Measurements from ENCODE around the gene PDLIM5.
"Not testable (repeated sequence)": the region's sequence is repeated elsewhere in the genome, so short reads cannot be mapped to it uniquely, and the experiment has no call there.

Gene PDLIM5

GRCh38 chr4:94533405-94534223 is 81.9 kb downstream of the PDLIM5 start:
- no peak for DNase-seq

- no peak for DNase-seq
These were observed 82.9 kb downstream of the PDLIM5 start for GRCh38 chr4:94534401-94535312.

- DNase-seq: no peak
These were observed 84.3 kb downstream of the PDLIM5 start for GRCh38 chr4:94536049-94536448.

GRCh38 chr4:94536649-94537469 is 85.1 kb downstream of the PDLIM5 start:
- DNase-seq: no peak

- no peak for DNase-seq
These were observed 86.3 kb downstream of the PDLIM5 start for GRCh38 chr4:94537921-94538628.

- DNase-seq: no peak
These were observed 88.7 kb downstream of the PDLIM5 start for GRCh38 chr4:94540476-94540875.

- no peak for DNase-seq
These were observed 93.1 kb downstream of the PDLIM5 start for GRCh38 chr4:94544811-94545210.

- no peak for DNase-seq
These were observed 93.6 kb downstream of the PDLIM5 start for GRCh38 chr4:94545296-94545695.

GRCh38 chr4:94546949-94547348 is 95.2 kb downstream of the PDLIM5 start:
- no peak for DNase-seq

GRCh38 chr4:94548571-94548970 is 96.8 kb downstream of the PDLIM5 start:
- no peak for DNase-seq

GRCh38 chr4:94550352-94550751 is 98.6 kb downstream of the PDLIM5 start:
- DNase-seq: no peak

GRCh38 chr4:94550851-94551250 is 99.1 kb downstream of the PDLIM5 start:
- no peak for DNase-seq

- DNase-seq: no peak
These were observed 100.2 kb downstream of the PDLIM5 start for GRCh38 chr4:94551643-94552564.

- DNase-seq: not testable (repeated sequence)
These were observed 104.3 kb downstream of the PDLIM5 start for GRCh38 chr4:94556047-94556446.

GRCh38 chr4:94557632-94558031 is 105.9 kb downstream of the PDLIM5 start:
- not testable (repeated sequence) for DNase-seq

- DNase-seq: no peak
These were observed 106.7 kb downstream of the PDLIM5 start for GRCh38 chr4:94558392-94558904.

- DNase-seq: no peak
These were observed 107.6 kb downstream of the PDLIM5 start for GRCh38 chr4:94559351-94559806.

- no peak for DNase-seq
These were observed 109.7 kb downstream of the PDLIM5 start for GRCh38 chr4:94561249-94562024.

- DNase-seq: no peak
These were observed 110.5 kb downstream of the PDLIM5 start for GRCh38 chr4:94562285-94562684.

GRCh38 chr4:94564252-94564651 is 112.5 kb downstream of the PDLIM5 start:
- no peak for DNase-seq

All from T-helper 1 cell (primary cell).